Cerebellar nuclear complex (tissue), 1 donor: Measurements from ENCODE around the gene PNMA8C.
"Not testable (repeated sequence)": the region's sequence is repeated elsewhere in the genome, so short reads cannot be mapped to it uniquely, and the experiment has no call there.

Experiments used
- DNase-seq, 2 experiments: peaks; one replicate each; lab custom pipeline; 2025; lab: John Stamatoyannopoulos, UW

PNMA8C gene

GRCh38 chr19:46411925-46412649, 16.6 kb downstream of the PNMA8C start:
- DNase-seq: no peak

- DNase-seq: no peak
These were observed 17.4 kb downstream of the PNMA8C start for GRCh38 chr19:46411088-46411924.

GRCh38 chr19:46410205-46411087, 18.3 kb downstream of the PNMA8C start:
- no peak for DNase-seq

GRCh38 chr19:46409191-46409590, 19.5 kb downstream of the PNMA8C start:
- no peak for DNase-seq

GRCh38 chr19:46408664-46409039, 20.1 kb downstream of the PNMA8C start:
- DNase-seq: no peak

GRCh38 chr19:46407856-46408663, 20.7 kb downstream of the PNMA8C start:
- DNase-seq: no peak

GRCh38 chr19:46406976-46407375, 21.8 kb downstream of the PNMA8C start:
- no peak for DNase-seq

GRCh38 chr19:46404753-46405468, 23.8 kb downstream of the PNMA8C start:
- no peak for DNase-seq

- DNase-seq: no peak
These were observed 24.5 kb downstream of the PNMA8C start for GRCh38 chr19:46404055-46404752.

GRCh38 chr19:46402725-46403124, 26.0 kb downstream of the PNMA8C start:
- no peak for DNase-seq

- DNase-seq: not testable (repeated sequence)
These were observed 30.8 kb downstream of the PNMA8C start for GRCh38 chr19:46397801-46398479.

- no peak for DNase-seq
These were observed 34.3 kb downstream of the PNMA8C start for GRCh38 chr19:46394402-46394797.

GRCh38 chr19:46393456-46394401, 35.0 kb downstream of the PNMA8C start:
- DNase-seq: no peak

- DNase-seq: no peak
These were observed 35.9 kb downstream of the PNMA8C start for GRCh38 chr19:46392837-46393236.

- DNase-seq: no peak
These were observed 36.4 kb downstream of the PNMA8C start for GRCh38 chr19:46392252-46392801.

GRCh38 chr19:46391296-46392251, 37.2 kb downstream of the PNMA8C start:
- no peak for DNase-seq

- DNase-seq: no peak
These were observed 37.9 kb downstream of the PNMA8C start for GRCh38 chr19:46390866-46391265.
